Left renal pelvis (tissue), 4 donors: ENCODE measurements around the gene FTO. TPM values are rescaled to one million over a fixed set of nuclear protein-coding genes. Genes with fewer than 3 reads are reported as not detected.

Experiments
- DNase-seq, 4 donors: peaks; one replicate each; pipeline ENCODE4 v3.0.0-alpha.2; 2013; ENCODE audit warnings: low read depth in 4 of 4, low spot score in 3 of 4
- polyA plus RNA-seq, 4 donors: library from polyadenylated mRNA; unstranded; fragments of 120-200 nt; gene quantifications; one replicate each; pipeline ENCODE4 v1.2.1, GENCODE V29; 2013; ENCODE audit not compliant: insufficient read length in 4 of 4

Gene FTO
- polyA plus RNA-seq, 4 donors: 84.1 to 104 (median 96.4) TPM

DNA sequence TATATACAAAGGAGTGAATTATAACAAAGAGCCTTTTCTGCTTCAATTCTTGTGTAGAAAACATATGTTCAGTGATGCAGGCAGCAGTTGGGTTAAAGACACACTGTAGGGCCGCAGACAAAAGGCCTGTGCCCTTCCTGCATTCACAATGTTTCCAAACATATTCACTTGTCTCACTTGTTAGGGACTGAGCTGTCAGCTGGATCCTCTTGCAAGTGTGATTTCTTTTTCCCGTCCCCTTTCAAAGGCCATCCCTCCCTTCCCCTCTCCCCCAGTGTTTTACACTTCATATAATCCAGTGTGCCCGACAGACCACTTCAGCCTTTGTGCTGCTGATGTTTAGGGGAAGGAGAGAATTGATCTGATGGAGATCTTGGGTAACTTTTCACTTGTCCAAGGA lies 217.0 kb downstream of the FTO start:
- DNase-seq: no peak

GRCh38 chr16:53922067-53922806 lies 218.3 kb downstream of the FTO start:
- DNase-seq: no peak

DNA sequence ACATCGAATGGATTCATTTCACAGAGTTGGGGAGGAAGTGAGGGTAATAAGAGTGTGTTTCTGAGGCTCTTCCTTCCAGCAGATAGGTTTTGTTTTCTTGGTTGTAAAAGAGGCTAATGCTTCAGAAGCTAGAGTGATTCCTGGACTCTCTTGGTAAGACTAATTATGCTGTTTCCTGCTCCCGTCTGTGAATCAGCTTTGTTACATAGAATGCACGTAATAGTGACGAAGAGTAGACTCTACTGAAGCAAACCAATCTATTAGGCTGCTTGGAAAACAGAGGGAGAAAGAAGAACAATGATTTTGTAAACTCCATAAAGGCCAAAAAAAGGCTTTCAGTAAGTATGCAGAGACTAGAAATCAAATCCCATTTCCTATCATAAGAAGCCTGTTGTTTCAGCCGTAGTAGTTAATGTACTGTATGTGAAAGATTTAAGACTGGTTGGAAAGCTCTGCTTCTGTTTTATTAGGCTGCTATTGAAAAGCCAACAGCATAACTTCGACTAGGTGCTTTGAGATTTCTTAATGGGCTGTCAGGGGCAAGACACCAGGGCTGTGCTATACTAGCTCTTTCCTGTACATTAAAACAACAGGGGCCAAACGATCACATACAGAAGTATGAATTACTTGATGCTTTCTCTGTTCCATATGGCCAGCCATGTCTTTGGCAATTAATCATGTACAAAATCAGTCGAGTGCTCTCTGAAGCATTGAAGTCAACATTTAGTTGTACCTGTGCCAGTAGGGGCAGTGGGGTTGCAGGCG lies 219.0 kb downstream of the FTO start:
- peak; percentile 32 to 67 (median 64) for DNase-seq

GRCh38 chr16:53924331-53925106 lies 220.6 kb downstream of the FTO start:
- DNase-seq: no peak

- DNase-seq: no peak
These were observed 221.1 kb downstream of the FTO start for GRCh38 chr16:53925107-53925410.

DNA sequence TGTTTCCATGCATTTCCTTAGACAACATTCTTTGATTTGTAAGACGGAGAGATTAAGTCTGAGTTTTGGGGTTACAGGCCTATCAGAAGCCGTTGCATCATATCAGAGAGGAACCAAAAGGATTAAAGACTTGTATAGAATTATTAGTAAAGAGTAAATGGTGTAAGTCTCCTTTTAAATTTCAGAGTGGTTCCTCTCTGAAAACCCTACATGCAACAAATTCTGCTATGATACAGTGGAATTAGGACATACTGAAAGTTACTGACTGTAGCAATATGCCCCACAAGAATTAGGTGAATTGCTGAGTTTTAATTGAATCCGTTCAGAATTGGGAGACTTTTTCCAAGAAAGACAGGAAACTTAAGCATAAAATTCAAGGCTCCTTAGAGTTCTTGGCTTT lies 221.6 kb downstream of the FTO start:
- no peak for DNase-seq

DNA sequence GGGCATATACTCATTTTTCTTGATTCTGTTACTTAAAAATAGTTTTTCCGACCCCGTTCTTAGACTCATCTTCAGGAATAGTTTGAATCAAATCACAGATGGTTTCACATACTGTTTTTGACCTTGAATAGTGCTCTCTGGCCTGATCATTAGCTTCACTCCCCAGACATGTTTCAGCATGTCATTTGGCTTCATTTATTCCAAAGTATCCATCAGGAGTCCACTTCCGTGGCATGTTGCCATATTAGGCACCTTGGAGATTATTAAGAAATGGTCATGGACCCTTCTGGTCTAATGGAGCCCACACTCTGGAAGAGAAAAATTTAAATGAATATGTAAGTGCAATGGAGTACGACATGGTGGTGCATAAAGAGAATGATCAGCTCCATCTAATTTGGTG lies 222.3 kb downstream of the FTO start:
- no peak for DNase-seq

DNA sequence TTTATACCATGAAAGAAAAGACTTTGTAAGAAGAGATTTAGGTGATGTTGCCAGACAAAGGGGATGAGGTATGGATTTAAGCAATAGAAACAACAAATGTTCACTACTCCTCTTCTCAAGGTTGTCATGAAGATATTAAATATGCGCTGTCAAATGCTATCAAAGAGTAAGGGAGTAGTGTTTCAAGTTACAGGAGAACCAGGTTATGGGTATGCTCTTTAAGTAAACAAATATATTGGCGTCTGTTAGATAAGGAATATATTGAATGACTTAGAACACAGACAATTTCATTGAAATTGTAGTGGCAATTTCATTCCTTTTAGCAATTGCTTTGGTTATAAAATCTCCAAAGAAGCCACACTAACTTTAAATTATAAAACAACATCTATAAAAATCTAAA lies 229.0 kb downstream of the FTO start:
- no peak for DNase-seq

DNA sequence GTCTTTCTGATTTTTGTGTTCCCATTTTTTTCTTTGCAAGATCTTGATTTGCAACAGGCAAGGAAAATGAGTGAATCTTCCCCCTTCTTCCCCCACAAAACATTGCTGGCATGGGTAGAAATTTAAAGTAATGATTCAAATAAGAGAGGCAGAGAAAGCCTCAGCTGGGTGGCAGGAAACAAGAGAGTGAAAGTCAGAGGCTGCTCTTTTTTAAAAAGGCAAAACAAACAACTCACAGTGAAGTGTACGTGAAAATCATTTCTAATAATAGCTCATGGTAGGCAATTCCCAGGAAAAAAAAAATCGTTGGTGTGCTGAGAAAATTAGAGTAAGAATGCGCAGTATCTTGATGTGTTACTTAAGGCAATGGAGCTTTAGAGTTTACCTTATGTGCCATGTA lies 229.5 kb downstream of the FTO start:
- DNase-seq: no peak

DNA sequence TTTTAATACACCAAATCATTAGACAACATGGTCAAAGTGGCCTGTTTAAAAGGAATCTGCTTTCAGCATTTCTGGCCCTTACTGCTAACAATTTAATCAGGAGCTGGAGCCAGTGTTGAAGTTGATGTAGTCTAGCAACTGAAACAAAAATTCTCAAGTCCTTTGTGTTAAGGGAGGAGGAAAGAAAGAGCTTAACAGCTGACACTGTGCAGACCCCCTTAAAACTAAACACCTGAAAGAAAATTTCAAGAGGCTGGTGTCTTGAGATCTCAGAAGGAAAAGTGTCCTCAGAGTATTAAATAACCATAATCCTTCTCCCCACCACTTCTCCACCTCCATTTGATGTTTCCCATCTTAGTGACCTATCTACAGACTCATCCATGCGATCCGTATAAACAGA lies 232.1 kb downstream of the FTO start:
- DNase-seq: no peak

GRCh38 chr16:53936529-53936928 lies 232.6 kb downstream of the FTO start:
- no peak for DNase-seq

- no peak for DNase-seq
These were observed 233.4 kb downstream of the FTO start for GRCh38 chr16:53937161-53937880.

- no peak for DNase-seq
These were observed 240.1 kb downstream of the FTO start for GRCh38 chr16:53944025-53944424.

DNA sequence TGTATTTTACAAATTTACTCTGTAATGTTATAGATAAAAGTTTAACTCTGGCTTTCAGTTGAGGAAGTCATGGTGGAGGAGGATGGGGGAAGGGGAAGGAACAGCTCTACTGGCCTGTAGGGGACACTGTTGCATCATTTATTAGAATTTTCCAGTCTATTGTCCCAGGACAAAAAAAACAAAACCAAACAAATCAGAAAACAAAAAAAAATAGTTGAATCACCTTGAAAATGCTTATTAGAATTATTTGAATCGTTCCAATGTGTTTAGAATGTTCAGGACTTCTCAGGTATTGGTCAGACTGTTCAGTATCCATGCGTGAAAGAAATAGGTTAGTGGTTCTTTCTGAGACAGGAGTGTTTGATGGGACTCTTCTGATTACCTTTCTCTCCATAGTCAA lies 242.0 kb downstream of the FTO start:
- DNase-seq: peak in 2 of 4 donors; percentile 27 to 47

DNA sequence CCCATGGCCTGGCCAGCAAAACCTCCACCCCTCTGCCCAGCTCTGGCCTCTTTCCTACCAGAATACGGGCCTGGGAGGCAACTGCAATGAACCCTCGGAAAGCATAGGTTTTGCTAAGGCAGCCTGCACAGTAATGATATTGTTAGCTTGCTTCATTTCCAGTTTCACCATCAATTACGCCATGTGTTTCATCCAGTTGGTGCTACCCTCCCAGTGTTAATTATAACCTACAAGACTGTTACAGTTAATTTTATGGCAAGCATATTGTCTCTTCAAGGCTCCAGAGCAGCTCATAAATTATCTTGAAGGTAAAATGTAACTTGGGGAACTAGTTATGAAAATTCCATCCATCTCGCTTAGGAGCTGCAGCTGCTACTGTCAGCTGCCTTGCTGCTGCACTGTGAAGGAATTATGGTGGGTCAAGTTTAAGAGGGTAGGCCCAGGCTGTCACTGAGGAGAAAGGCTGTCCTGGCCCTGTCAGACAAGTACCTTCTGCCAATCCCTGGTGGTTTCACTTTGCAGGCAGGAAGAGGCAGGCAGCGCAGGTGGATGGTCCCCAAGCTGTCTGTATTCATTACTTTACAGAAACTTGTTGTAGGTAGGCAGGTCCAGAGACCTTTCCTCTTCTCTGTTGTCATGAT lies 242.9 kb downstream of the FTO start:
- no peak for DNase-seq

DNA sequence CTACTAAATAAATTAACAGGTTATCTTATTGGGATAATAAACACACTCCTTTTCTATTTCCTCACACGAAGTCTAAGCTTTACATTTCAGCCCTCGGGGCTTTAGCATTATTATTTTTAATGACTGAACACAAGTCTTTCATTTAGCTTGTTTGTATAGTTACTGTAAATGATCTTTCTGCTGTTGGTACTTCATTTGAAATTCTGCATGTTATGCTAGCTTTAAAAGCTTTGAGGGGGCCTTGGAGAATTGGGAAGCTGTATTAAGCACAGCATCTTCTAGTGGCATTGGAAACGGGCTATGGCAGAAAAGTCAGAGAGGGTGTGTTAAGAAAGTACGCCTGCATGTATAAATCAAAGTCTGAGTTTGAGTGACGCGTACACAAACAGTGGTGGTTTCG lies 243.7 kb downstream of the FTO start:
- no peak for DNase-seq

DNA sequence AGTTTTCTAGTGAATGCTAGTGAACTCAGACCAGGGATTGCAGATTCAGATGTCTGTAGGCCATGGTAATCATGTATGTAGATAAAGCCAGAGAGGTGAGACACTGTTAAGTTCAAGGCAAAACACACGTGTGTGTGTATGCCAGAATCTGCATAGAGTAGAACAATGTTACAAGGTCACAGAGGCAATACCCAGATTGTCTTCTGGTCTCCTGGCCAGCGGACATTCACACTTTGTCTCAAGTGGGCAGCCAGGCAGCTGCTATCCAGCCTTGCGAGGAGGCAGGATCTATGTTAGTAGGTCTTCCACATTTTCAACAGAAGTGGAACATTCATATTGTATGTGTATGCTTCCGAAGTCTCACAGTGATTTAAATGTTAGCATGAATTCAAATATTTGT lies 244.4 kb downstream of the FTO start:
- no peak for DNase-seq

DNA sequence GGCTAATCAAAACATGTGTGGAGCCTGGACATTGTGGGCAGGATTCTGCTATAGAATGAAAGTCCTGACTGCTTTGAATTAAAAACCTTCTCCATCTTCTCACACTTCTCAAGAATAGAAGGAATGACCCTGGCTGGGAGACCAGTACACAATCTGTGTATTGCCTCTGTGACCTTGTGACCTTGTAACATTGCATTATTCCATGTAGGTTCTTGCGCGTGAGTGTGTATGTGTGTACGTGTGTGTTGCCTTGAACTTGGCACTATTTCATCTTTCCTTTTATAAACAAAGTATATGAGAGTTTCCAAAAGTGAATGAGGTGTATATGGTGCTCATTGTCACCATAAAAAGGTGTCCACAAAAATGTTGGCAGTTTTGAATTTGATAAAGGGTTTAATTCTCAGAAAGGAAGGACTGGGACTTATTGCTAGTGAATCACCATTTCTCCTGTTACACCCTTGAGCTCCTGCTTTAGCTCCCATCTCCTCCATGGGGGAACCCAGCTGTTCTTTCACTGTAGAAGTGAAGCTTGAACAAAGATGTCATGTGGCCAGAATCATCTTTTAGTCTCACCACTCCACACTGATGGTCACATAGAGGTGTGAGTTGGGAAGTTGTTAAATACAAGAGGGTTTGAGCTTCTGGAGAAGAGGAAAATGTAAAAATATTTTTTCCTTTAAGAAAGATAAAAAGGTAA lies 244.9 kb downstream of the FTO start:
- no peak for DNase-seq

DNA sequence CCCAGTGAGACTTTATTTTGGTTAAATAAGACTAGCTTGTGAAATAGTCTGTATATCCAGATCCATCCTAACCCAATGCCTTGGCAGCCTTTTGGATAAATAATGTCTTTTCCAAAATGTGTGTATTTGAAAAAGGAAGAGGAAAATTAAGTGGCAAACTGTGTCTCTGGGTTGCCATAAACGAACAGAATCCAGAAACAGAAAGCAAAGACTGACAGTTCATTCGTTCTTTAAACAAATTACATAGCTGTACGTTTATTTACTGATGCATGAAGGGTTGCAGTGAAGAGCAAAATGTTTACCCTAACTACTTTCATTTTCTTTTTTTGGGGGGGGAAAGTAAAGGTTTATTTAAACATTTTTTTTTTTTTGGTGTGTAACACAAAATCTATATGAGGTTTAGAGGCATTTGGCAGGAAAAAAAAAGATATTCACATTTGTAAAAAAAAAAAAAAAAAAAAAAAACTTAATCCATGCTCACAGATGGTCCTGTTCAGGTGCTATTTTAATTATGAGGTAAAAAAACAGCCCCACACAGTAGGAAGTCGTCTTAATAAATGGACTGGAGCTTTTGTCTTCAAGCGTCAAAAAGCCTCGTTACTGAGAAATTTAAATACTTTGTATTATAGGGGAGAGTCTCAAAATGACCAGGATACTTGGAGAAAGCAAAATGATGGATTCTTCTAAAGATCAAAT lies 245.9 kb downstream of the FTO start:
- no peak for DNase-seq
